ENCODE data around the gene GRAMD2A. TPM values are rescaled to one million over a fixed set of nuclear protein-coding genes. Genes with fewer than 3 reads are reported as not detected.

GRAMD2A gene
- total RNA-seq, 2 donors from 2014 or later = 2.3 to 3.3 TPM

DNA sequence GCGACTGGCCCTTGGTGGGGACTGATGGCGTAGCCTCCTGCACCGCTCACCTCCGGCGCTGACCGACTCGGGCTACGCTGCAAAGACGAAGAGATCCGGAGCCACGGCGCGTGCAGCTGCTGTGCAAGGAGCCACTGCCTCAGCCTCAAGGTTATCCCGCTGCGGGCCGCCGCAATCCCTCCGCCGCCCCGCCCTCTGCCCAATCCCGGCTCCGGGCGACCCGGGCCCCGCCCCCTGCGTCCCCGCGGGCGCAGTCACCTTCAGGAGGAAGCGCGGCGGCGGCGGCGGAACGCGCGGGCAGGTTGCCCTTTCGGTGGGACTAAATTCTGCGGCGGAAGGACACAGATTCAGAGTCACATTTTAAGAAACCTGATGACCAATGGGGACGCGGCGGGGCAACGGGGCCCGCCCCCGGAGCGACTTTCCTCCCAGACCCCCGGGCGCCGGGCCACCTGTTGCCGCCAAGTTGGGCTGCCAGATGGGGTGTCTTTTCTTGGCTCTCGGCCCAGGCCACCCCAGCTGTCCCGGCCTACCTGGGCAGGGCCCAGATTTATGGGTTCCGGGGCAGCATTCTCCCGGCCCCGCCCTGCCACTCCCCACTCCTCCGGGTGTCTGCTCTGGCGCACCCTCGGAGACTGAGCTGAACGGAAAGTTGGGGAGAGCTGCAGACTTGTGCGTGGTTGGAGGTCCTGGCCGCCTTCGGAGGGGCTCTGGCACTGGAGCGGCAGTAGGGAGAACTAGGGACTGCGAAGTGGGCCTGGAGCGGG lies 33.7 kb upstream of the GRAMD2A start, which contains the start of gene PKM:
TSS of gene PKM (minus strand) at position 125 of the 767 bp plus-strand sequence. CDS start 12,093 bp downstream, outside the sequence.
- DNase-seq = peak; percentile 99
- H3K4me3 ChIP-seq = peak within 1 kb of the TSS; percentile 87
- TF ChIP-seq, protein P1, sequence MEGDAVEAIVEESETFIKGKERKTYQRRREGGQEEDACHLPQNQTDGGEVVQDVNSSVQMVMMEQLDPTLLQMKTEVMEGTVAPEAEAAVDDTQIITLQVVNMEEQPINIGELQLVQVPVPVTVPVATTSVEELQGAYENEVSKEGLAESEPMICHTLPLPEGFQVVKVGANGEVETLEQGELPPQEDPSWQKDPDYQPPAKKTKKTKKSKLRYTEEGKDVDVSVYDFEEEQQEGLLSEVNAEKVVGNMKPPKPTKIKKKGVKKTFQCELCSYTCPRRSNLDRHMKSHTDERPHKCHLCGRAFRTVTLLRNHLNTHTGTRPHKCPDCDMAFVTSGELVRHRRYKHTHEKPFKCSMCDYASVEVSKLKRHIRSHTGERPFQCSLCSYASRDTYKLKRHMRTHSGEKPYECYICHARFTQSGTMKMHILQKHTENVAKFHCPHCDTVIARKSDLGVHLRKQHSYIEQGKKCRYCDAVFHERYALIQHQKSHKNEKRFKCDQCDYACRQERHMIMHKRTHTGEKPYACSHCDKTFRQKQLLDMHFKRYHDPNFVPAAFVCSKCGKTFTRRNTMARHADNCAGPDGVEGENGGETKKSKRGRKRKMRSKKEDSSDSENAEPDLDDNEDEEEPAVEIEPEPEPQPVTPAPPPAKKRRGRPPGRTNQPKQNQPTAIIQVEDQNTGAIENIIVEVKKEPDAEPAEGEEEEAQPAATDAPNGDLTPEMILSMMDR (IDR thresholded peaks at IDR 0.05) = no peak
- H3K9ac ChIP-seq (ENCODE audit: low read depth in 2 of 2, low read length in 2 of 2) = peak within 1 kb of the TSS; percentile 82 to 98
- peak within 1 kb of the TSS; percentile 99 for H3K27ac ChIP-seq
- intact Hi-C loops (cut with DNase I) = loop anchor here (5.0 kb wide), 1 partner anchor 41 kb away; the partner anchor contains the start of gene PARP6
- no peaks in the 10 kb centered on the region for H3K36me3 ChIP-seq
- H3K9me3 ChIP-seq = no peaks in the 10 kb centered on the region
- no peaks in the 10 kb centered on the region for H3K27me3 ChIP-seq
- peaks cover 21% of the 10 kb centered on the region for H3K4me1 ChIP-seq

DNA sequence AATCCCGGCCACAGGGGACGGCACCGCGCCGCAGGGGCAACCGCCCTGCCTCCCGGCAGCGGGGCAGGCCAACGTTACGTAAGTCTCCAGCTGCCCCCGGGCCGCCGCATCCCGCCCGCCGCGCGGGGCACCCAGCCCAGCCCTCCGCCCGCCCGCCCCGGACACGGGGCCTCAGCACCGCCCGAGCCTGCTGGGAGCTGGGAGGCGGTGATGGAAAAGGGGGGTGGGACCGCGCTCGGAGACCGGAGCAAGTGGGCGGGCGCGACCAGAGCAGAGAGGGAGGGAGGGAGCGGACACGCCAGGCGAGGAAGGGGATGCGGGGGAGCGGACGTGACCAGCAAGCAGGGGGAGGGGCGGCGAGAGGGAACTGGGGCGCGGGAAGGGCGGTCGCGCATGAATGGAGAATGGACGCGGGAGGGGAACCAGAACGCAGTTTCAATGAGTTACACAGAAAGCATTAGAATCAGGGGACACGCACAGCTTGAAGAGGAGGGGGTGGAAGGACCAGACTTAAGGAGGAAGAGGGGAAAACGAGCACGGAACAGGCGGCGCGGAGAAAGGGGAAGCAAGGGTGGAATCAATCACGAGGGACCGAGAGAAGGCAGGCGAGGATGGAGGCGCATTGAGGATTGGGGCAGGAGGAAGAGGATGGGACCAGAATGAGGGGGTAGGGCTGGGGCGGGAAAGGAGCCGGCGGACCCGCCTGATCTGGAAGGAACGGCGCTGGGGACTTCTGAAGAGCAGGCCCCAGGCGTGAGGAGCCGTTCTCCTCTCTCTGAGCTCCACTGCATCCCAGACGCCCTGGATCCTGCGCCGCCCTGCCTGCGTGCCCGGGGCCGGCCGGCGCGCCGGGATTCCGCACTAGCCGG lies 32.8 kb upstream of the GRAMD2A start:
- intact Hi-C loops (cut with DNase I) = loop anchor here (5.0 kb wide), 1 partner anchor 42 kb away; the partner anchor contains the start of gene PARP6

DNA sequence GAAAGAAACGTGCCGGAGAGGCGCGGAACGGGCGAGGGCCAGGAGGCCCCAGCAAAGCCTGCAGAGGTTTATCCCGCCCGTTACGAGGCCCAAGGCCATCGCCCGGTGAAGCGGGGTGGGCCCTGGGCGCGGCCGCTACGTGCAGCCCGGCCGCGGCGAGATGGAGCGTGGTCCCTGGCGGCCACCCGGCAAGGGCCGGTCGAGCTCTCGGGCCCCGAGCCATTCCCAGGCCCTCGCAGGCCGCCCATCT lies 32.3 kb upstream of the GRAMD2A start:
- peaks cover 21% of the 10 kb centered on the region for H3K4me1 ChIP-seq
- DNase-seq = peak; percentile 58

More for the DNA sequence above, 32.8 kb upstream of the GRAMD2A start:
- DNase-seq = peak; percentile 93
- H3K9ac ChIP-seq (ENCODE audit: low read depth in 2 of 2, low read length in 2 of 2) = peak overlapping the region; percentile 82 to 98
- no peaks in the 10 kb centered on the region for H3K9me3 ChIP-seq
- no peaks in the 10 kb centered on the region for H3K36me3 ChIP-seq
- TF ChIP-seq, protein P1 (IDR thresholded peaks at IDR 0.05) = no peak
- H3K4me3 ChIP-seq = peak overlapping the region; percentile 87
- H3K27me3 ChIP-seq = no peaks in the 10 kb centered on the region
- peaks cover 21% of the 10 kb centered on the region for H3K4me1 ChIP-seq
- peak overlapping the region; percentile 99 for H3K27ac ChIP-seq

DNA sequence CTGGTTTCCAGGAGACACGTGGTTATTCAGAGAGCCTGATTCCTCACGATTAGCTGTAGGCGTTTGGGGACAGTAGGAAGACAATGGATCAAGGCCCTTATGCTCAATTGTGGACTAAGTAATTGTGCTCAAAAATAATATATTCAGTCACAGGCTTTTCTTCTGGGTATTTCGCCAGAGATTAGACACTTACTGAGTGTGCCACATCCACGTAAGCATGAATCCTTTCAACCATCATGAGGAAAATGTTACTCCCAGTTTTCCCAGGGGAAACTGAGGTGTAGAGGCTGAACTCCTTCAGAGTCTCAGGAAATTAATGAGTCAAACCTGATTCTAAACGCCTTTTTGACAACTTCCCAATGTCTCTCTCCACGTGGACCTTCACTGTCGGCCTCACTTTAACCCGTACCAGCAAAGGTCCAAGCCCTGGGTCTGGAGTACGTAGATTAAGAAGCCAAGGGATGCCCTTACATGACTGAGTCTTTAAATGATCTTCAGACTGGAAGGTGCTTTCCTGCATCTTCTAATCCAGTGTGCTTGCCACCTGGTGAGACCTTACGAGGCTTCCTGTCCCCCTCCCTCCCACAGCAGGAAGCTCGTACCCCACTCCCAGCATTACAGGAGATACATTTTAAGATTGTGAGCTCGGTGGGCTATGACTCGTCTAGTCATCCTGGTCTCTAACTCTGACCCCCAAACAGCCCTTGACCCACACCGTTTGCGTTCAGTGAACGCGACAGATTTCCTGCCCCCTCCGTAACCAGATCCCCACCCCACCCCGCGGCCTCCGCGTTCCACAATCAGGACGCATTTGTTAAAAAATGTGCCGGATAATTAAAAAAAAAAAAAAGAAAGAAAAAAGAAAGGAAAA lies 31.7 kb upstream of the GRAMD2A start:
- intact Hi-C loops (cut with DNase I) = no loop called here
- H3K9ac ChIP-seq (ENCODE audit: low read depth in 2 of 2, low read length in 2 of 2) = peak overlapping the region; percentile 82 to 98
- DNase-seq = no peak
- peak overlapping the region; percentile 99 for H3K27ac ChIP-seq
- no peaks in the 10 kb centered on the region for H3K9me3 ChIP-seq
- H3K4me3 ChIP-seq = peak overlapping the region; percentile 87
- H3K27me3 ChIP-seq = no peaks in the 10 kb centered on the region
- H3K4me1 ChIP-seq = peaks cover 21% of the 10 kb centered on the region
- TF ChIP-seq, protein P1 (IDR thresholded peaks at IDR 0.05) = no peak
- H3K36me3 ChIP-seq = no peaks in the 10 kb centered on the region

More for the DNA sequence above, 32.3 kb upstream of the GRAMD2A start:
- Histone ChIP-seq H3K27me3 (no peaks in the 10 kb centered on the region), H3K4me3 (peak overlapping the region; percentile 87), H3K27ac (peak overlapping the region; percentile 99), H3K36me3 (no peaks in the 10 kb centered on the region), H3K9ac (ENCODE audit: low read depth in 2 of 2, low read length in 2 of 2) (peak overlapping the region; percentile 82 to 98), H3K9me3 (no peaks in the 10 kb centered on the region)
- TF ChIP-seq, protein P1 (IDR thresholded peaks at IDR 0.05) = no peak
- intact Hi-C loops (cut with DNase I) = loop anchor here (5.0 kb wide), 1 partner anchor 42 kb away; the partner anchor contains the start of gene PARP6
